ENCODE data around the gene KRT73.
"Not testable (repeated sequence)": the region's sequence is repeated elsewhere in the genome, so short reads cannot be mapped to it uniquely, and the experiment has no call there.

KRT73 gene

GRCh38 chr12:52601671-52602070 is 16.7 kb downstream of the KRT73 start:
- in situ Hi-C loops (cut with HindIII; ENCODE audit: low sequenced_read_pairs): no loop called here

GRCh38 chr12:52600941-52601481 is 17.3 kb downstream of the KRT73 start, which contains the start of gene KRT72:
KRT72 (minus strand) TSS chr12:52601463; CDS start chr12:52601452, 11 bp downstream.
- no peak for DNase-seq (ENCODE audit: low read depth, low spot score)
- no peak within 1 kb of the TSS for H3K4me3 ChIP-seq (ENCODE audit: low read depth, low read length)
- TF ChIP-seq CTCF (IDR thresholded peaks at IDR 0.05; ENCODE audit: low read depth, low read length): no peak
- in situ Hi-C loops (cut with HindIII; ENCODE audit: low sequenced_read_pairs): no loop called here

More at GRCh38 chr12:52601671-52602070, 16.7 kb downstream of the KRT73 start:
- no peak for DNase-seq (ENCODE audit: low read depth, low spot score)
- no peak for TF ChIP-seq CTCF (IDR thresholded peaks at IDR 0.05; ENCODE audit: low read depth, low read length)
- no peak overlapping the region for H3K4me3 ChIP-seq (ENCODE audit: low read depth, low read length)

- TF ChIP-seq CTCF (IDR thresholded peaks at IDR 0.05; ENCODE audit: low read depth, low read length): no peak
- DNase-seq (ENCODE audit: low read depth, low spot score): no peak
- no peak overlapping the region for H3K4me3 ChIP-seq (ENCODE audit: low read depth, low read length)
- in situ Hi-C loops (cut with HindIII; ENCODE audit: low sequenced_read_pairs): no loop called here
Observed at GRCh38 chr12:52600475-52600874, 17.9 kb downstream of the KRT73 start.

GRCh38 chr12:52600071-52600470 is 18.3 kb downstream of the KRT73 start:
- no peak for DNase-seq (ENCODE audit: low read depth, low spot score)
- no peak for TF ChIP-seq CTCF (IDR thresholded peaks at IDR 0.05; ENCODE audit: low read depth, low read length)
- in situ Hi-C loops (cut with HindIII; ENCODE audit: low sequenced_read_pairs): no loop called here
- no peak overlapping the region for H3K4me3 ChIP-seq (ENCODE audit: low read depth, low read length)

GRCh38 chr12:52598966-52599365 is 19.4 kb downstream of the KRT73 start:
- no peak overlapping the region for H3K4me3 ChIP-seq (ENCODE audit: low read depth, low read length)
- TF ChIP-seq CTCF (IDR thresholded peaks at IDR 0.05; ENCODE audit: low read depth, low read length): no peak
- in situ Hi-C loops (cut with HindIII; ENCODE audit: low sequenced_read_pairs): no loop called here
- DNase-seq (ENCODE audit: low read depth, low spot score): no peak

- H3K4me3 ChIP-seq (ENCODE audit: low read depth, low read length); in situ Hi-C loops (cut with HindIII; ENCODE audit: low sequenced_read_pairs); DNase-seq (ENCODE audit: low read depth, low spot score): not testable (repeated sequence)
Observed at GRCh38 chr12:52594237-52594636, 24.1 kb downstream of the KRT73 start.

GRCh38 chr12:52591521-52591920 is 26.8 kb downstream of the KRT73 start:
- no peak overlapping the region for H3K4me3 ChIP-seq (ENCODE audit: low read depth, low read length)
- TF ChIP-seq CTCF (IDR thresholded peaks at IDR 0.05; ENCODE audit: low read depth, low read length): no peak
- DNase-seq (ENCODE audit: low read depth, low spot score): no peak
- in situ Hi-C loops (cut with HindIII; ENCODE audit: low sequenced_read_pairs): no loop called here

Measured in astrocyte of the spinal cord (primary cell).